Measurements from ENCODE around the gene AFF4.

DNA sequence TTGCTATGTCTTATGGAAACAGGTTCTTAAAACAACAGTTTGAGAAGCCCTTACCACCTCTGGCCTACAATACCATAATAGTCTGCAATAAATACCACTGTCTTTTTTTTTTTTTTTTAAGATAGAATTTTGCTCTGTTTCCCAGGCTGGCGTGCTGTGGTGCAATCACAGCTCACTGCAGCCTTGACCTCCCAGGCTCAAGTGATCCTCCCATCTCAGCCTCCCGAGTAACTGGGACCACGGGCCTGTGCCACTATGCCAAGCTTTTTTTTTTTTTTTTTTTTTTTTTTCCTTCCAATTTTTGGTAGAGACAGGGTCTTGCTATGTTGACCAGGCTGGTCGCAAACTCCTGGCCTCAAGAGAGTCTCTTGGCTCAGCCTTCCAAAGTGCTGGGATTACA lies 37.0 kb downstream of the AFF4 start:
- TF ChIP-seq MAX (IDR thresholded peaks at IDR 0.05; ENCODE audit: low read depth, low read length) (no peak), CTCF (IDR thresholded peaks at IDR 0.05; ENCODE audit: low read depth, low read length) (no peak)
